Stimulated activated CD4-positive, alpha-beta T cell treated with anti-CD3 and anti-CD28 coated beads, Interleukin-4, amount 100 ng/mL, for 4 hours (primary cell): ENCODE results near the gene ZNF568.

Source experiments
- DNase-seq, 2 experiments: peaks; one replicate each; pipeline ENCODE4 v3.0.0-alpha.2; 2020

ZNF568 gene

DNA sequence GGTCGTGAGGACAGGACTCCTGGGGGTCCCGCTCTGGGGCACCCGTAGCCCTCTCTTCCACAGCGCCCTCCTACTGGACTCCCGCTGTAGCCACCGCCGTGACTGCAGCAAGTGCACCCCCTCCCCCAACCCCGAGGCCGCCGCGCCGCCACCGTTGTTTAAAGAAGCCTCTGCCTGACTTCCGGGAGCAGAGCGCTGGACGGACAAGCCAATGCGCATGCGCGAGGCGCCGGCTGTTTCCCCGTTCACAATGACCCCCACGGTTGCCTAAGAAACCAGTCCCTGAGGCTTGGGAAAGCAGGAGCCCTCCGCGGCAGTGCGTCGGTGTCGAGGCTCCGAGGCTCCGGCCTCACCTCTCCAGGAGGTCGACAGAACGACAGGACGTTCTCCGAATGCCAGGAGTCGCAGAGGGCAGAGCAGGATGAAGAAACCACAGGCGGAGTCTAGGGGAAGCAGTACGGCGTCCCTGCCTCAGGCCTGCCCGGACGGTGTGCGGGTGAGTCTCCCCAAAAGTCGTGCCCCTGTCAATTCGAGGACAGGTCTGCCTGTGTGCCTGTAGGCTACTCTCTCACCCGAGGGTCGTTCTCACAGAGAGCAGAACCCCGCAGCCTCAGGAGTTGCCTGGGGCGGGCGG lies 91.6 kb downstream of the ZNF568 start:
- peak; percentile 17 to 39 for DNase-seq

DNA sequence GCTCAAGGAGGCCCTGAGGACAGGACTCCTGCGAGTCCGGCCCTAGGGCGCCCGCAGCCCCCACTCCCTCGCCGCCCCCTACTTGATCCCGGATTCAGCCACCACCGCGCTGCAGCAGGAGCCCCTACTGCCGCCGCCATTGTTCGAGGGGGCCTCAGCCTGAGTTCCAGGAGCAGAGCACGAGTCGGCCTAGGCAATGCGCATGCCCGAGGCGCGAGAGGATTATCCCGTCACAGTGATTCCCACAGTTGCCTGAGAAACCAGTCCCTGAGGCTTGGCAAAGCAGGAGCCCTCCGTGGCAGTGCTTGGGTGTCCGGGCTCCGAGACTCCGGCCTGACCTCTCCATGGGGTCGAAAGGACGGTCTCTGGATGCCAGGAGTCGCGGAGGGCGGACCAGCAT lies 93.7 kb downstream of the ZNF568 start:
- DNase-seq, result no peak

DNA sequence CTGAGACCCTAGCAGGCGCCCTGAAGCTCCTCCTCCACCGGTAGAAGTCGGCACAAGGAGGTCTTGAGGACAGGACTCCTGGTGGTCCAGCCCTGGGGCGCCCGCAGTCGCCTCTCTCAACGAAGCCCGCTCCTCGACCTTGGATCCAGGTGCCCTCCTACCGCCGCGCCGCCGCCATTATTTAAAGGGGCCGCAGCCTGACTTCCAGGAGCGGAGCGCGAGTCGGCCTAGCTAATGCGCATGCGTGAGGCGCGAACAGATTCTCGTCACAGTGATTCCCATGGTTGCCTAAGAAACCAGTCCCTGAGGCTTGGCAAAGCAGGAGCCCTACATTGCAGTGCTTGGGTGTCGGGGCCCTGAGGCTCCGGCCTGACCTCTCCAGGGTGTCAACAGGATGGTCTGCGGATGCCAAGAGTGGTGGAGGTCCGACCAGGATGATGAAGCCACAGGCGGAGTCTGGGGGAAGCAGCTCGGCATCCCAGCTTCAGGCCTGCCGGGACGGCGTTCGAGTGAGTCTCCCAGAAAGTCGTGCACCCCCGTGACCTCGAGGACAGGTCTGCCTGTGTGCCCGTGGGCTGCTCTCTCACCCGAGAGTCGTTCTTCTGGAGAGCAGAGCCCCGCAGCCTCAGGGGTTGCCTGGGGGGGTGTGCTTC lies 96.1 kb downstream of the ZNF568 start:
- DNase-seq, result no peak

DNA sequence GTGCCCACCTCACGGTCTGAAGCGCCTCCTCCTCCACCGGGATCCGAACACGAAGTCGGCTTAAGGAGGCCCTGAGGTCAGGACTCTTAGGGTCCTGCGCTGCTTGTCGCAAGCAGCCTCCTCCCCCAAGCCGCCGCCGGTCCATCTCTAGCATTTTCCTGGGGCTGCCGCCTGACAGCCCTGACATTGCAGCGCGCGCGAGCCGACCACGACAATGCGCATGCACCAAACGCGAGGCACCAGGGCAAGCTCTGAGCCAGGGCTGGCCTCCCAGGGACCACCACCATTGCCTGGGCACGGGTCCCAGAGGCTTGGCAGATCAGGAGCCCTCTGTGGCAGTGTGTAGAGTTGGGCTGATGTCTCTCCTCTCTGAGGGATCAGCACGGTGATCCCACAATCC lies 98.3 kb downstream of the ZNF568 start:
- no peak for DNase-seq

DNA sequence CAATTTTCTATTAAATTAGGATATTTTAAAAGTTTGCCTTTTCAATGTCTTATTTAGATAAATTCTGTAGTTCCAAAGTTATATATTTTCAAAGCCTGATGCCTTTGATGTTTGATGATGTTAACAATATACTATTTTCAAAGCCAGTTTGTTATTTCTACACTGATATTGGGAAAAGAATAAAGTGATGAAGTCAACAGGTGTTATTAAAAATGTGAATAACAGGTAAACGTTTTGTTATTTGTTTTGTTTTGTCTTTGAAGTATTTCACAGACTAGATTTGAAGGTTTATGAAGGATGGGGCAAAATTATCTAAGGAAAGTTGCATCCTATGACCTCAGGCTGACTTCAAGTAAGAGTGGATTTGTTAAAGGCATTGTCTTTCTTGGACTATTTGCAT lies 129.0 kb downstream of the ZNF568 start:
- no peak for DNase-seq
